Stimulated activated CD4-positive, alpha-beta T cell treated with anti-CD3 and anti-CD28 coated beads, Interleukin-1b, Interleukin-23, amount 100 ng/mL, for 4 hours (primary cell): ENCODE measurements around the gene ADIPOR2.
A peak's percentile ranks its signal among the peaks of the same experiment; 100 is the strongest.

Experiments
- DNase-seq, 2 donors: peaks; one replicate each; pipeline ENCODE4 v3.0.0-alpha.2; 2020; ENCODE audit warnings: low read depth in 2 of 2

The ADIPOR2 gene

GRCh38 chr12:1690578-1691122, at the start of gene ADIPOR2:
TSS of gene ADIPOR2 (plus strand) at chr12:1691070. CDS start at chr12:1754344, 63,274 bp downstream.
- DNase-seq = peak; percentile 91

- DNase-seq = no peak
Observed at GRCh38 chr12:1642513-1642912, 48.4 kb upstream of the ADIPOR2 start.

GRCh38 chr12:1643043-1643442, 47.8 kb upstream of the ADIPOR2 start:
- DNase-seq = no peak

- no peak for DNase-seq
Observed at GRCh38 chr12:1643905-1644533, 46.9 kb upstream of the ADIPOR2 start.

- no peak for DNase-seq
Observed at GRCh38 chr12:1644534-1645438, 46.1 kb upstream of the ADIPOR2 start.

GRCh38 chr12:1645819-1646218, 45.1 kb upstream of the ADIPOR2 start:
- DNase-seq = no peak

- no peak for DNase-seq
Observed at GRCh38 chr12:1646569-1647284, 44.1 kb upstream of the ADIPOR2 start.

GRCh38 chr12:1647285-1647669, 43.6 kb upstream of the ADIPOR2 start:
- DNase-seq = no peak

GRCh38 chr12:1650260-1650977, 40.5 kb upstream of the ADIPOR2 start:
- DNase-seq = no peak

- no peak for DNase-seq
Observed at GRCh38 chr12:1650978-1651361, 39.9 kb upstream of the ADIPOR2 start.

- DNase-seq = no peak
Observed at GRCh38 chr12:1651946-1652345, 38.9 kb upstream of the ADIPOR2 start.

GRCh38 chr12:1655225-1655788, 35.6 kb upstream of the ADIPOR2 start:
- no peak for DNase-seq

GRCh38 chr12:1656902-1657301, 34.0 kb upstream of the ADIPOR2 start:
- no peak for DNase-seq

GRCh38 chr12:1657688-1658087, 33.2 kb upstream of the ADIPOR2 start:
- DNase-seq = no peak

GRCh38 chr12:1660304-1661187, 30.3 kb upstream of the ADIPOR2 start:
- peak in 1 of 2 donors; percentile 48 for DNase-seq

GRCh38 chr12:1661553-1662335, 29.1 kb upstream of the ADIPOR2 start:
- DNase-seq = peak; percentile 66 to 71

- no peak for DNase-seq
Observed at GRCh38 chr12:1662761-1663439, 28.0 kb upstream of the ADIPOR2 start.

- DNase-seq = no peak
Observed at GRCh38 chr12:1663440-1664132, 27.3 kb upstream of the ADIPOR2 start.
